Breast epithelium (tissue), 4 donors: ENCODE data around the gene SLBP. TPM values are rescaled to one million over a fixed set of nuclear protein-coding genes. Genes with fewer than 3 reads are reported as not detected.

ENCODE experiments used
- DNase-seq, 2 donors: peaks; one replicate each; pipeline ENCODE4 v3.0.0-alpha.2; 2019; ENCODE audit warnings: low spot score in 2 of 2
- H3K27ac ChIP-seq, 2 donors: fragments of 200-600 bp; sonication (generic) in 1 of 2; one replicate each; pipeline ENCODE4 v1.5.1; 2016 to 2019; ENCODE audit warnings: mild to moderate bottlenecking in 1 of 2
- H3K27me3 ChIP-seq, 2 donors: fragments of 200-600 bp; sonication (generic) in 1 of 2; one replicate each; pipeline versions ENCODE4 v1.5.1 to v1.6.0; 2017 to 2019; ENCODE audit warnings: control low read depth in 1 of 2, mild to moderate bottlenecking in 1 of 2
- H3K36me3 ChIP-seq: fragments of 200-600 bp; one replicate; pipeline ENCODE4 v1.5.1; 2019
- H3K4me1 ChIP-seq, 2 donors: fragments of 200-600 bp; sonication (generic); one replicate each; pipeline ENCODE4 v1.5.1; 2016 to 2019; ENCODE audit warnings: control low read depth in 1 of 2
- H3K4me3 ChIP-seq, 3 donors: fragments of 200-600 bp; sonication (generic); 1 replicate in 2 of 3; 2 replicates in 1 of 3; pipeline ENCODE4 v1.5.1; 2016 to 2019; ENCODE audit warnings: mild to moderate bottlenecking in 3 of 3, moderate library complexity in 2 of 3
- H3K9me3 ChIP-seq, 2 donors: fragments of 200-600 bp; sonication (generic) in 1 of 2; one replicate each; pipeline ENCODE4 v1.5.1; 2016 to 2019; ENCODE audit warnings: control low read depth in 1 of 2
- POLR2A ChIP-seq: fragments of 450-650 bp; IDR thresholded peaks from one replicate; pipeline ENCODE4 v1.6.1; 2016; ENCODE audit warnings: antibody characterized with exemption, mild to moderate bottlenecking, moderate library complexity
- POLR2AphosphoS5 ChIP-seq, 3 donors: sonication (generic); formaldehyde crosslinking; IDR thresholded peaks; one replicate each; pipeline ENCODE4 v1.6.1; 2017; ENCODE audit warnings: antibody characterized with exemption in 3 of 3
- intact Hi-C: fragments of 100-400 bp; cut with DNase I; formaldehyde crosslinking; loops from one replicate; pipeline ENCODE4 v1.15.1; 2023; ENCODE audit warnings: low total_unique reads
- total RNA-seq, 3 donors: library from RNA; depleted of rRNA; stranded (reverse); fragments of >200 nt; gene quantifications; one replicate each; pipeline ENCODE4 v1.1.0, GENCODE V29; 2016
- TF ChIP-seq, protein P1 (sequence below), 3 donors: fragments of 450-650 bp; IDR thresholded peaks; one replicate each; pipeline ENCODE4 v1.5.1; 2016 to 2017; ENCODE audit warnings: antibody characterized with exemption in 3 of 3, mild to moderate bottlenecking in 3 of 3, moderate library complexity in 3 of 3

SLBP gene
- total RNA-seq, 3 donors from 2014 or later, result 45.1 to 52.0 (median 45.6) TPM

DNA sequence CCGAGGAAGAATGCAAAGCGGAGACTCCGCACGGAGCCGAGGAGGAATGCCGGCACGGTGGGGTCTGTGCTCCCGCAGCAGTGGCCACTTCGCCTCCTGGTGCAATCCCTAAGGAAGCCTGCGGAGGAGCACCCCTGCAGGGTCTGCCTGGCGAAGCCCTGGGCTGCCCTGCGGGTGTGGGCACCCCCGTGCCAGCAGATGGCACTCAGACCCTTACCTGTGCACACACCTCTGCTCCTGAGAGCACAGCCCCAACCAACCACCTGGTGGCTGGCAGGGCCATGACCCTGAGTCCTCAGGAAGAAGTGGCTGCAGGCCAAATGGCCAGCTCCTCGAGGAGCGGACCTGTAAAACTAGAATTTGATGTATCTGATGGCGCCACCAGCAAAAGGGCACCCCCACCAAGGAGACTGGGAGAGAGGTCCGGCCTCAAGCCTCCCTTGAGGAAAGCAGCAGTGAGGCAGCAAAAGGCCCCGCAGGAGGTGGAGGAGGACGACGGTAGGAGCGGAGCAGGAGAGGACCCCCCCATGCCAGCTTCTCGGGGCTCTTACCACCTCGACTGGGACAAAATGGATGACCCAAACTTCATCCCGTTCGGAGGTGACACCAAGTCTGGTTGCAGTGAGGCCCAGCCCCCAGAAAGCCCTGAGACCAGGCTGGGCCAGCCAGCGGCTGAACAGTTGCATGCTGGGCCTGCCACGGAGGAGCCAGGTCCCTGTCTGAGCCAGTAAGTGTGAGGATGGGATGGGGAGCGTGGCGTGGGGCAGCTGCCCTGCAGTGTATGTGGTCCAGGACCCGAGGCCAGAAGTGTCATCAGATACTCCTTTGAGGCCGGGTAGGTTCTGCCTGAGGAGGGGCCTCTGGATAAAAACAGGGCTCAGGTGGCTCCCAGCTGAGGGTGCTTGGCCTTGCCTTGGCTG is 16.2 kb upstream of the SLBP start:
- H3K27ac ChIP-seq, result peak overlapping the region in 1 of 2 donors; percentile 61

DNA sequence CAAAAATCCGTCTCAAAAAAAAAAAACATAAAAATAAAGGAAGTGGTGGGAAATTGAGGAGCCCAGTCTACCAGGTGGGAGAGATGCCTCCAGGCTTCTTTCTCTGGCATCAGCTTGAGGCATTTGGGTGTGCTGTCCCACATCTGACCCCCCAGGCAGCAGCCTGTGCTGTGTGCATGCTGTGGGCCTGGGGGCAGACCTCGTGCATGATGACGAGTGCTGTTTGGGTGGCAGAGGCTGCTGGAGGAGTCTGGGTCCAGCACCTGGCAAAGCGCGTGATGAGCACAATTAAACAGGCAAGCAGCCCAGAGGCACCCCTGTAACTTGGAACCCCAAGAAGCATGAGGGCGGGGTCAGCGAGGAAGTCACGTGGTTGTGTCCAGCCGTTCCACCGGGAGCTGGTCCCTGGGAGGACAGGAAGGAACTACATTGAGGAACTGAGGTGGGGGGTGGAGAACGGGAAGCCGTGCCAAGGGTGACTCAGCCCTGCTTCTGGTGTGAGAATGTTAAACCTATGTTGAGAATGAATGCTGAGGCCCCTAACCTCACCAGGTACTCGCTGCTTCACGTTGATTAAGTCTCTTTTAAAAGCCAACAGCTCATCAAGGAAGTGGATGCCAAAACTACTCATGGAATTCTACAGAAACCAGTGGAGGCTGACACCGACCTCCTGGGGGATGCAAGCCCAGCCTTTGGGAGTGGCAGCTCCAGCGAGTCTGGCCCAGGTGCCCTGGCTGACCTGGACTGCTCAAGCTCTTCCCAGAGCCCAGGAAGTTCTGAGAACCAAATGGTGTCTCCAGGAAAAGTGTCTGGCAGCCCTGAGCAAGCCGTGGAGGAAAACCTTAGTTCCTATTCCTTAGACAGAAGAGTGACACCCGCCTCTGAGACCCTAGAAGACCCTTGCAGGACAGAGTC is 15.3 kb upstream of the SLBP start:
- H3K27me3 ChIP-seq, result no peaks in the 10 kb centered on the region
- no peaks in the 10 kb centered on the region for H3K36me3 ChIP-seq
- no peaks in the 10 kb centered on the region for H3K9me3 ChIP-seq
- H3K27ac ChIP-seq, result peak overlapping the region in 1 of 2 donors; percentile 61
- TF ChIP-seq, protein P1, sequence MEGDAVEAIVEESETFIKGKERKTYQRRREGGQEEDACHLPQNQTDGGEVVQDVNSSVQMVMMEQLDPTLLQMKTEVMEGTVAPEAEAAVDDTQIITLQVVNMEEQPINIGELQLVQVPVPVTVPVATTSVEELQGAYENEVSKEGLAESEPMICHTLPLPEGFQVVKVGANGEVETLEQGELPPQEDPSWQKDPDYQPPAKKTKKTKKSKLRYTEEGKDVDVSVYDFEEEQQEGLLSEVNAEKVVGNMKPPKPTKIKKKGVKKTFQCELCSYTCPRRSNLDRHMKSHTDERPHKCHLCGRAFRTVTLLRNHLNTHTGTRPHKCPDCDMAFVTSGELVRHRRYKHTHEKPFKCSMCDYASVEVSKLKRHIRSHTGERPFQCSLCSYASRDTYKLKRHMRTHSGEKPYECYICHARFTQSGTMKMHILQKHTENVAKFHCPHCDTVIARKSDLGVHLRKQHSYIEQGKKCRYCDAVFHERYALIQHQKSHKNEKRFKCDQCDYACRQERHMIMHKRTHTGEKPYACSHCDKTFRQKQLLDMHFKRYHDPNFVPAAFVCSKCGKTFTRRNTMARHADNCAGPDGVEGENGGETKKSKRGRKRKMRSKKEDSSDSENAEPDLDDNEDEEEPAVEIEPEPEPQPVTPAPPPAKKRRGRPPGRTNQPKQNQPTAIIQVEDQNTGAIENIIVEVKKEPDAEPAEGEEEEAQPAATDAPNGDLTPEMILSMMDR (IDR thresholded peaks at IDR 0.05), result no peak
- no peak for TF ChIP-seq POLR2AphosphoS5 (IDR thresholded peaks at IDR 0.05)
- TF ChIP-seq POLR2A, result no peak
- peak in 1 of 2 donors; percentile 63 for DNase-seq
- H3K4me1 ChIP-seq, result no peaks in the 10 kb centered on the region
- intact Hi-C loops, result no loop called here
- H3K4me3 ChIP-seq, result peak overlapping the region in 2 of 3 donors; percentile 1 to 7

More for the DNA sequence above, 16.2 kb upstream of the SLBP start:
- DNase-seq, result no peak
- intact Hi-C loops, result no loop called here
- no peaks in the 10 kb centered on the region for H3K36me3 ChIP-seq
- H3K27me3 ChIP-seq, result no peaks in the 10 kb centered on the region
- H3K9me3 ChIP-seq, result no peaks in the 10 kb centered on the region
- no peaks in the 10 kb centered on the region for H3K4me1 ChIP-seq
- TF ChIP-seq POLR2AphosphoS5 (IDR thresholded peaks at IDR 0.05) (no peak), POLR2A (no peak)
- TF ChIP-seq, protein P1 (IDR thresholded peaks at IDR 0.05), result no peak
- peak overlapping the region in 2 of 3 donors; percentile 1 to 7 for H3K4me3 ChIP-seq

DNA sequence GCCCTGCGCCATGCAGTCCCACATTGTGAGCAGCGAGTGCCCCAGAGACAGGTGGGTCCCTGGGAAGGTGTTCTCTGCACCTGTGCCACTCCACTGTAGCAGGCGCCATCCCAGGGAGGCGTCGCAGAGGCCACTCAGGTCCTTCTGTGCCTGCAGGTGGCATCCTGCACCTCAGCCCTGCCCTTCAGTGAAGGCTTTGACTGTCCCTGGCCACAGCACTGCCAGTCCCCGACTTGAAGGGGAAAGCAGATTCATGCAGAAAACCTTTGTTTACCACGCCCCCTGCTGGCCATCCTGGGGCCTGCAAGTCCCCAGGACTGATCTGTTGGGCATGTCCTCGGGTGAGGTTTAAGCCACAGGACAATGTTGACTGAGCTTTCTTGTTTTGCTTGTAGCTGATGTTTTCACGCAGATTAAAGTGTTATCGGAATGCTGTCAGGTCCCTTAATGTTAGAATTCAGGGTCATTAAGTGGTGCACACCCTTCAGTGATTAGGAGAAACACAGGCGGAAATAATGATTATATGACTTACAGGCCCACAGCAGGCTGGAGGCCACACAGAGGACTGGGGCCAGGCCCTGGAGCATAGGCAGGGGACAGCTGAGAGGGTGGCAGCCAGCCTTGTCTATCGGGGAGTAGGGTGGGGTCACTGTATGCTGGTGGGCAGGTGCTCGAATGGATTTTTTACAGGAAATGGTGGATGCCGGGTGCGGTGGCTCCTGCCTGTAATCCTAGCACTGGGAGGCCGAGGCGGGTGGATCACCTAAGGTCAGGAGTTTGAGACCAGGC is 14.2 kb upstream of the SLBP start:
- peaks cover 5 to 7% of the 10 kb centered on the region in 2 donors for H3K4me1 ChIP-seq
- TF ChIP-seq, protein P1 (IDR thresholded peaks at IDR 0.05), result peak; percentile 85 to 88 (median 86)
- TF ChIP-seq POLR2AphosphoS5 (IDR thresholded peaks at IDR 0.05), result no peak
- no peak overlapping the region for H3K4me3 ChIP-seq
- H3K36me3 ChIP-seq, result no peaks in the 10 kb centered on the region
- peak overlapping the region; percentile 34 to 61 for H3K27ac ChIP-seq
- no peaks in the 10 kb centered on the region for H3K9me3 ChIP-seq
- intact Hi-C loops, result no loop called here
- no peaks in the 10 kb centered on the region for H3K27me3 ChIP-seq
- DNase-seq, result peak; percentile 75 to 86

DNA sequence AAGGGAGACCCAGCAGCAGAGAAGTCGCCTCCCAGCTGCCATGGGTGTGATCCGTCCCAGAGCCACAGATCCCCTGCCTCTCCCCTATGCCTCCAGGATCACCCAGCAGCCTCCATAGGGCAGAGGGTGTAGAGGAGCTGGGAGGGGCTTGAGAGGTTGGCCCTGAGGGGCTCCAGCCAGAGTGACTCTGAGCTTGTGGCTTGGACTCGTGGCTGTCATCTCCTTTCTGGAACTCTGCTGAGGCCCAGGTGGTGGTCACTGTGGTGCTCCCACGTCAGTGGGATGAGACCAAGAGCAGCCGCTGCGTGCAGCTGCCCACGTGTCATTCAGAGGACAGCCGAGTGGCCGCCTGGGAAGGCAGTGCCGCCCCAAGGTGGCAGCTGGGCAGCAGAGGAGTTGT is 13.4 kb upstream of the SLBP start:
- intact Hi-C loops, result no loop called here
- H3K27me3 ChIP-seq, result no peaks in the 10 kb centered on the region
- H3K36me3 ChIP-seq, result no peaks in the 10 kb centered on the region
- DNase-seq, result no peak
- H3K4me1 ChIP-seq, result peaks cover 5 to 7% of the 10 kb centered on the region in 2 donors
- TF ChIP-seq POLR2A, result no peak
- TF ChIP-seq, protein P1 (IDR thresholded peaks at IDR 0.05), result no peak
- TF ChIP-seq POLR2AphosphoS5 (IDR thresholded peaks at IDR 0.05), result no peak
- H3K4me3 ChIP-seq, result no peak overlapping the region
- H3K9me3 ChIP-seq, result no peaks in the 10 kb centered on the region
- no peak overlapping the region for H3K27ac ChIP-seq
